H1 (cell line): ENCODE results near the gene CTNND2. TPM values are rescaled to one million over a fixed set of nuclear protein-coding genes. Genes with fewer than 3 reads are reported as not detected.

Experiments
- CTCF ChIA-PET: fragments of 300-600 bp; sonication (Branson Sonifier 250); formaldehyde crosslinking; loops from one replicate; lab custom pipeline; 2021; ENCODE audit not compliant: partially characterized antibody; lab: Charles Lee
- POLR2A ChIA-PET: fragments of 300-600 bp; sonication (Branson Sonifier 250); formaldehyde crosslinking; loops from one replicate; lab custom pipeline; 2021; ENCODE audit warnings: inconsistent platforms; ENCODE audit not compliant: partially characterized antibody; lab: Charles Lee
- DNase-seq, 2 experiments: peaks; one replicate each; pipeline versions ENCODE4 v3.0.0 to v3.0.0-alpha.2; 2010 to 2022; ENCODE audit warnings: low spot score in 2 of 2, low read depth in 1 of 2, mixed read lengths in 1 of 2
- FAIRE-seq: peaks from 2 replicates; lab custom pipeline; 2011; peaks lifted over from hg19 to GRCh38; lab: Jason Lieb, UNC
- H2AFZ ChIP-seq: 2 replicates; pipeline ENCODE4 v1.8.1; 2012; ENCODE audit warnings: low read length, inconsistent platforms
- H2AK5ac ChIP-seq: 2 replicates; pipeline ENCODE4 v1.6.1; 2013; ENCODE audit warnings: low read depth, low read length
- H2BK120ac ChIP-seq: replicated peaks from 2 replicates; pipeline ENCODE3; 2013; ENCODE audit warnings: low read depth, low read length, inconsistent platforms
- H2BK12ac ChIP-seq: 2 replicates; pipeline ENCODE4 v1.6.1; 2013; ENCODE audit warnings: low read depth, low read length
- H2BK15ac ChIP-seq: 2 replicates; pipeline ENCODE4 v1.6.1; 2013; ENCODE audit warnings: low read length
- H2BK20ac ChIP-seq: 2 replicates; pipeline ENCODE4 v1.6.1; 2013; ENCODE audit warnings: low read length
- H2BK5ac ChIP-seq: 2 replicates; pipeline ENCODE4 v1.6.1; 2013; ENCODE audit warnings: low read depth, low read length
- H3K14ac ChIP-seq: 2 replicates; pipeline ENCODE4 v1.6.1; 2013; ENCODE audit warnings: inconsistent platforms; ENCODE audit not compliant: insufficient read length
- H3K18ac ChIP-seq: 2 replicates; pipeline ENCODE4 v1.6.1; 2013; ENCODE audit warnings: low read length; ENCODE audit errors: extremely low read depth
- H3K23ac ChIP-seq: 2 replicates; pipeline ENCODE4 v1.6.1; 2013; ENCODE audit warnings: inconsistent platforms; ENCODE audit not compliant: insufficient read length
- H3K23me2 ChIP-seq: 2 replicates; pipeline ENCODE4 v1.6.1; 2013; ENCODE audit warnings: low read depth, low read length
- H3K27ac ChIP-seq: 2 replicates; pipeline ENCODE4 v1.6.1; 2011; ENCODE audit warnings: low read depth, low read length, inconsistent platforms
- H3K27me3 ChIP-seq, 4 experiments: replicated peaks in 1 of 4; 1 replicate in 1 of 4; 2 replicates in 3 of 4; pipeline versions ENCODE4 v1.6.1 to v1.8.1; 2011 to 2013; ENCODE audit warnings: low read length in 3 of 4, mild to moderate bottlenecking in 3 of 4, inconsistent platforms in 2 of 4, mixed read lengths in 2 of 4, moderate library complexity in 1 of 4; ENCODE audit not compliant: control insufficient read depth in 3 of 4, insufficient read depth in 3 of 4; ENCODE audit errors: extremely low read depth in 1 of 4
- H3K36me3 ChIP-seq, 4 experiments: 2 replicates each; pipeline versions ENCODE4 v1.6.1 to v1.8.1; 2011 to 2013; ENCODE audit warnings: mild to moderate bottlenecking in 4 of 4, low read length in 3 of 4, moderate library complexity in 2 of 4, control low read depth in 1 of 4, inconsistent platforms in 1 of 4; ENCODE audit not compliant: insufficient read depth in 4 of 4, control insufficient read depth in 2 of 4
- H3K4ac ChIP-seq: replicated peaks from 2 replicates; pipeline ENCODE3; 2013; ENCODE audit warnings: low read length, low read depth, mixed read lengths, inconsistent platforms; ENCODE audit not compliant: insufficient read length
- H3K4me1 ChIP-seq, 4 experiments: replicated peaks in 1 of 4; 1 replicate in 1 of 4; 2 replicates in 3 of 4; pipeline versions ENCODE4 v1.6.1 to v1.8.1; 2011 to 2013; ENCODE audit warnings: low read length in 3 of 4, inconsistent platforms in 2 of 4, mixed read lengths in 1 of 4; ENCODE audit not compliant: insufficient read depth in 4 of 4, control insufficient read depth in 3 of 4
- H3K4me2 ChIP-seq, 2 experiments: 2 replicates each; pipeline versions ENCODE4 v1.6.1 to v1.8.1; 2011 to 2013; ENCODE audit warnings: low read depth in 2 of 2, low read length in 2 of 2, control low read depth in 1 of 2, inconsistent platforms in 1 of 2, mild to moderate bottlenecking in 1 of 2; ENCODE audit not compliant: insufficient read depth in 1 of 2
- H3K4me3 ChIP-seq, 4 experiments: fragments of 200-600, 300-600 bp in 1 of 4; sonication (generic), shearing (Covaris generic), sonication (Bioruptor Twin) in 1 of 4; 2 replicates each; pipeline versions ENCODE4 v1.5.1 to v1.8.1; 2011 to 2016; ENCODE audit warnings: low read length in 4 of 4, low read depth in 3 of 4, control low read depth in 2 of 4, inconsistent platforms in 2 of 4, mild to moderate bottlenecking in 2 of 4, mixed read lengths in 1 of 4, moderate library complexity in 1 of 4; ENCODE audit not compliant: insufficient read depth in 2 of 4; ENCODE audit errors: extremely low read depth in 1 of 4
- H3K56ac ChIP-seq: replicated peaks from 2 replicates; pipeline ENCODE3; 2013; ENCODE audit warnings: low read depth, mild to moderate bottlenecking, mixed read lengths, low read length, inconsistent platforms; ENCODE audit not compliant: insufficient read length
- H3K79me1 ChIP-seq: 2 replicates; pipeline ENCODE4 v1.6.1; 2013; ENCODE audit warnings: low read depth, low read length, control low read depth
- H3K79me2 ChIP-seq, 2 experiments: 2 replicates each; pipeline versions ENCODE4 v1.6.1 to v1.8.1; 2012 to 2013; ENCODE audit warnings: low read length in 2 of 2, mild to moderate bottlenecking in 2 of 2, inconsistent platforms in 1 of 2; ENCODE audit not compliant: insufficient read depth in 2 of 2, control insufficient read depth in 1 of 2
- H3K9ac ChIP-seq, 4 experiments: replicated peaks in 1 of 4; 1 replicate in 1 of 4; 2 replicates in 3 of 4; pipeline versions ENCODE4 v1.6.1 to v1.8.1; 2011 to 2013; ENCODE audit warnings: low read depth in 3 of 4, low read length in 3 of 4, control low read depth in 2 of 4, mild to moderate bottlenecking in 2 of 4, moderate library complexity in 2 of 4, inconsistent platforms in 1 of 4; ENCODE audit errors: extremely low read depth in 1 of 4
- H3K9me3 ChIP-seq, 2 experiments: 2 replicates each; pipeline versions ENCODE4 v1.6.1 to v1.8.1; 2012 to 2013; ENCODE audit warnings: mild to moderate bottlenecking in 2 of 2, moderate library complexity in 2 of 2, control low read depth in 1 of 2, inconsistent platforms in 1 of 2, low read depth in 1 of 2, low read length in 1 of 2, mixed read lengths in 1 of 2; ENCODE audit not compliant: insufficient read depth in 2 of 2
- H4K20me1 ChIP-seq, 2 experiments: replicated peaks in 1 of 2; 2 replicates each; pipeline versions ENCODE3 to v1.8.1; 2011 to 2013; ENCODE audit warnings: inconsistent platforms in 2 of 2, low read length in 2 of 2, mild to moderate bottlenecking in 1 of 2; ENCODE audit not compliant: insufficient read depth in 2 of 2, control insufficient read depth in 1 of 2
- H4K5ac ChIP-seq: 2 replicates; pipeline ENCODE4 v1.6.1; 2013; ENCODE audit warnings: low read length, low read depth, mixed read lengths, inconsistent platforms; ENCODE audit not compliant: insufficient read length
- H4K8ac ChIP-seq: 2 replicates; pipeline ENCODE4 v1.8.0; 2013; ENCODE audit warnings: mild to moderate bottlenecking, moderate library complexity, low read length, inconsistent platforms; ENCODE audit not compliant: insufficient read depth; ENCODE audit errors: extremely low read depth
- H4K91ac ChIP-seq: replicated peaks from 2 replicates; pipeline ENCODE3; 2013; ENCODE audit warnings: low read length, mixed read lengths, inconsistent platforms; ENCODE audit not compliant: insufficient read length
- PHF8 ChIP-seq: fragments of 200-600 bp; sonication (generic); conservative IDR thresholded peaks from 2 replicates; pipeline ENCODE4 v1.7.1; 2012; ENCODE audit warnings: low read depth, mild to moderate bottlenecking, inconsistent platforms, low read length, moderate library complexity
- SP1 ChIP-seq: IDR thresholded peaks from 2 replicates; pipeline ENCODE4 v1.6.1; 2011; ENCODE audit warnings: low read depth, low read length
- WGBS, 2 experiments: shearing (Covaris generic) in 1 of 2; methylation state at CpG; one replicate each; pipeline versions ENCODE4 v1.1.6 to v1.1.7; 2013 to 2015; ENCODE audit warnings: low lambda C conversion rate in 2 of 2, mixed read lengths in 2 of 2, inconsistent platforms in 1 of 2, low coverage in 1 of 2, missing lambda C conversion rate in 1 of 2; ENCODE audit not compliant: insufficient replicate concordance in 2 of 2, insufficient coverage in 1 of 2, insufficient read length in 1 of 2; ENCODE audit errors: extremely low coverage in 1 of 2, missing lambda C conversion rate in 1 of 2; 5-methylcytosine and 5-hydroxymethylcytosine counted together
- polyA plus RNA-seq, 7 experiments: library from polyadenylated mRNA; depleted of rRNA in 3 of 7; stranded (reverse) in 5 of 7; unstranded in 2 of 7; fragments of >200 nt in 5 of 7; fragments of 200-250 nt in 2 of 7; gene quantifications; 1 replicate in 5 of 7; 2 replicates in 1 of 7; 4 replicates in 1 of 7; pipeline versions ENCODE4 v1.2.1 to v1.2.3, GENCODE V29; 2011 to 2013; ENCODE audit warnings: missing spikeins in 2 of 7, mixed read lengths in 2 of 7
- total RNA-seq: library from RNA; stranded (reverse); fragmentation: NEBNext Ultra II Directional; extraction: Animal tissue kit (Norgen Biotek cat#: 25700); gene quantifications from 2 replicates; pipeline ENCODE4 v1.2.1, GENCODE V29; 2021

Gene CTNND2
- total and polyA plus RNA-seq, 2 of the 8 experiments (the other 6 are each of a cell fraction or from before 2014, with no cell fraction given), result 7.4 to 14.2 TPM

GRCh38 chr5:11522796-11523195 is 381.4 kb downstream of the CTNND2 start:
- no peak overlapping the region for H3K14ac ChIP-seq
- no peak overlapping the region for H2BK20ac ChIP-seq
- no peak overlapping the region for H4K8ac ChIP-seq
- H3K9ac ChIP-seq, result no peak overlapping the region
- H2BK120ac ChIP-seq, result no peak overlapping the region
- no peak overlapping the region for H2AK5ac ChIP-seq
- no peak overlapping the region for H2BK5ac ChIP-seq
- H2BK12ac ChIP-seq, result no peak overlapping the region
- H3K4me1 ChIP-seq, result peaks cover 0 to 7% (median 3%) of the 10 kb centered on the region in 4 experiments; a peak in 4 of 7 replicates
- DNase-seq (no peak), FAIRE-seq (no peak)
- H4K5ac ChIP-seq, result no peak overlapping the region
- H3K36me3 ChIP-seq, result no peaks in the 10 kb centered on the region
- H2BK15ac ChIP-seq, result no peak overlapping the region
- no peaks in the 10 kb centered on the region for H3K9me3 ChIP-seq
- H4K91ac ChIP-seq, result no peak overlapping the region
- H3K18ac ChIP-seq, result no peak overlapping the region
- no peak overlapping the region for H2AFZ ChIP-seq
- WGBS, 2 experiments, result 91% methylated on average over 4 of the region's 4 CpGs; no CpG with 5 or more reads in 1 of the 2 experiments
- no peak overlapping the region for H3K4me2 ChIP-seq
- no peaks in the 10 kb centered on the region for H4K20me1 ChIP-seq
- no peaks in the 10 kb centered on the region for H3K79me1 ChIP-seq
- H3K4me3 ChIP-seq, result no peak overlapping the region
- no peak overlapping the region for H3K56ac ChIP-seq
- H3K79me2 ChIP-seq, result no peaks in the 10 kb centered on the region
- H3K4ac ChIP-seq, result no peak overlapping the region
- H3K27me3 ChIP-seq, result no peaks in the 10 kb centered on the region
- H3K23me2 ChIP-seq, result no peaks in the 10 kb centered on the region
- ChIA-PET CTCF (no interaction called here), POLR2A (interaction anchor here (0.5 kb wide), 1 partner anchor 74 kb away, joined by 3 read pairs; no protein-coding TSS in a partner anchor)
- H3K27ac ChIP-seq, result no peak overlapping the region
- no peak overlapping the region for H3K23ac ChIP-seq
- TF ChIP-seq PHF8 (no peak), SP1 (no peak)
